PFSK-1 (cell line): Measurements from ENCODE around the gene ACTRT2.

Experiments used
- FOXP2 ChIP-seq: optimal IDR thresholded peaks from 2 replicates; pipeline ENCODE3; 2011; ENCODE audit warnings: borderline replicate concordance, control low read depth, inconsistent platforms; ENCODE audit not compliant: insufficient read depth; ENCODE audit errors: extremely low read length, extremely low read depth
- POLR2AphosphoS5 ChIP-seq: IDR thresholded peaks from 2 replicates; pipeline ENCODE4 v1.6.1; 2012; ENCODE audit warnings: low read depth, mild to moderate bottlenecking, control low read depth, low read length, moderate library complexity
- REST ChIP-seq, 2 experiments: IDR thresholded peaks; 2 replicates each; pipeline versions ENCODE4 v1.6.1 to v1.8.0; 2011 to 2012; ENCODE audit warnings: low read depth in 2 of 2, low read length in 2 of 2, control low read depth in 1 of 2, inconsistent platforms in 1 of 2, mild to moderate bottlenecking in 1 of 2, moderate library complexity in 1 of 2; ENCODE audit not compliant: insufficient read depth in 1 of 2
- SIN3A ChIP-seq: IDR thresholded peaks from 2 replicates; pipeline ENCODE4 v1.6.1; 2012; ENCODE audit warnings: mild to moderate bottlenecking, low read length, moderate library complexity, borderline replicate concordance; ENCODE audit not compliant: insufficient read depth
- TAF1 ChIP-seq: IDR thresholded peaks from 2 replicates; pipeline ENCODE4 v1.6.1; 2012; ENCODE audit warnings: low read length, control low read depth, borderline replicate concordance; ENCODE audit not compliant: insufficient read depth

The ACTRT2 gene

GRCh38 chr1:3033040-3033789, 11.9 kb downstream of the ACTRT2 start:
- no peak for TF ChIP-seq TAF1

- no peak for TF ChIP-seq POLR2AphosphoS5
- no peak for TF ChIP-seq FOXP2
- TF ChIP-seq TAF1 = no peak
- no peak for TF ChIP-seq SIN3A
- TF ChIP-seq REST (IDR thresholded peaks at IDR 0.05; ENCODE audit: insufficient read depth in 1 of 2, low read depth in 2 of 2, low read length in 2 of 2) = no peak
Measured at GRCh38 chr1:3033790-3034090, 12.5 kb downstream of the ACTRT2 start.

GRCh38 chr1:3034162-3034561, 12.9 kb downstream of the ACTRT2 start:
- TF ChIP-seq FOXP2 (no peak), POLR2AphosphoS5 (no peak), SIN3A (no peak), REST (IDR thresholded peaks at IDR 0.05; ENCODE audit: insufficient read depth in 1 of 2, low read depth in 2 of 2, low read length in 2 of 2) (no peak), TAF1 (no peak)

- TF ChIP-seq POLR2AphosphoS5 = no peak
- no peak for TF ChIP-seq REST (IDR thresholded peaks at IDR 0.05; ENCODE audit: insufficient read depth in 1 of 2, low read depth in 2 of 2, low read length in 2 of 2)
- no peak for TF ChIP-seq TAF1
- no peak for TF ChIP-seq FOXP2
Measured at GRCh38 chr1:3034728-3035562, 13.7 kb downstream of the ACTRT2 start.

GRCh38 chr1:3035563-3036446, 14.5 kb downstream of the ACTRT2 start:
- TF ChIP-seq REST (IDR thresholded peaks at IDR 0.05; ENCODE audit: insufficient read depth in 1 of 2, low read depth in 2 of 2, low read length in 2 of 2) (no peak), SIN3A (no peak)
